GM23338 (cell line): Measurements from ENCODE around the gene ERP29.

Experiments
- CREB1 ChIP-seq: fragments of 250-450 bp; sonication (Bioruptor Pico); IDR thresholded peaks from 2 replicates; pipeline ENCODE4 v1.5.0; 2020; ENCODE audit warnings: low read depth, mild to moderate bottlenecking, moderate library complexity
- CTCF ChIP-seq, 2 experiments: fragments of 200-600 bp in 1 of 2; sonication (generic) in 1 of 2; conservative IDR thresholded peaks; 2 replicates each; pipeline versions ENCODE4 v1.5.1 to v1.6.1; 2016 to 2017; ENCODE audit warnings: antibody characterized with exemption in 2 of 2, low read depth in 2 of 2, mild to moderate bottlenecking in 2 of 2, moderate library complexity in 1 of 2
- ETS1 ChIP-seq: IDR thresholded peaks from 2 replicates; pipeline ENCODE4 v1.6.1; 2016; ENCODE audit warnings: antibody characterized with exemption
- EZH2 ChIP-seq: fragments of 200-600 bp; sonication (generic); IDR thresholded peaks from one replicate; pipeline ENCODE4 v1.8.0; 2017; ENCODE audit warnings: antibody characterized with exemption, mild to moderate bottlenecking, low read depth; ENCODE audit not compliant: unreplicated experiment
- EZH2phosphoT487 ChIP-seq: fragments of 200-600 bp; sonication (generic); IDR thresholded peaks from one replicate; pipeline ENCODE4 v1.8.1; 2018; ENCODE audit warnings: antibody characterized with exemption; ENCODE audit not compliant: unreplicated experiment
- JUNB ChIP-seq: IDR thresholded peaks from one replicate; pipeline ENCODE4 v1.6.1; 2016; ENCODE audit warnings: antibody characterized with exemption; ENCODE audit not compliant: unreplicated experiment
- NANOG ChIP-seq: IDR thresholded peaks from 2 replicates; pipeline ENCODE4 v1.6.1; 2016; ENCODE audit warnings: antibody characterized with exemption, borderline replicate concordance
- POLR2AphosphoS5 ChIP-seq: IDR thresholded peaks from 2 replicates; pipeline ENCODE4 v1.6.1; 2016; ENCODE audit warnings: antibody characterized with exemption, low read depth
- REST ChIP-seq: IDR thresholded peaks from one replicate; pipeline ENCODE4 v1.6.1; 2018; ENCODE audit warnings: antibody characterized with exemption; ENCODE audit not compliant: unreplicated experiment
- STAT1 ChIP-seq: IDR thresholded peaks from one replicate; pipeline ENCODE4 v1.6.1; 2016; ENCODE audit warnings: antibody characterized with exemption; ENCODE audit not compliant: unreplicated experiment
- ZNF114 ChIP-seq: fragments of 250-450 bp; sonication (Bioruptor Pico); IDR thresholded peaks from 2 replicates; pipeline ENCODE4 v1.5.0; 2020; ENCODE audit warnings: mild to moderate bottlenecking, moderate library complexity
- ZNF331 ChIP-seq: fragments of 250-450 bp; sonication (Bioruptor Pico); IDR thresholded peaks from 2 replicates; pipeline ENCODE4 v1.5.0; 2020; ENCODE audit warnings: low read depth, mild to moderate bottlenecking, moderate library complexity
- ZNF462 ChIP-seq: fragments of 250-450 bp; sonication (Bioruptor Pico); IDR thresholded peaks from 2 replicates; pipeline ENCODE4 v1.5.0; 2020; ENCODE audit warnings: mild to moderate bottlenecking, moderate library complexity

- no peak for TF ChIP-seq CTCF (conservative IDR thresholded peaks at IDR 0.05; ENCODE audit: low read depth in 2 of 2)
- TF ChIP-seq EZH2 = no peak
- no peak for TF ChIP-seq POLR2AphosphoS5
- no peak for TF ChIP-seq EZH2phosphoT487
- no peak for TF ChIP-seq ETS1
- no peak for TF ChIP-seq CREB1 (CRISPR knock-in tag)
- TF ChIP-seq NANOG = no peak
- TF ChIP-seq REST = no peak
- TF ChIP-seq ZNF462 (CRISPR knock-in tag) = no peak
- TF ChIP-seq STAT1 = no peak
- no peak for TF ChIP-seq ZNF114 (CRISPR knock-in tag)
- TF ChIP-seq JUNB = no peak
- no peak for TF ChIP-seq ZNF331
These were observed 20.8 kb upstream of the ERP29 start for GRCh38 chr12:111992464-111992863.
